ENCODE measurements around the gene CSNK1G2. TPM values are rescaled to one million over a fixed set of nuclear protein-coding genes. Genes with fewer than 3 reads are reported as not detected.
A peak's percentile ranks its signal among the peaks of the same experiment; 100 is the strongest.

Gene CSNK1G2
- total RNA-seq, 1 donor from 2014 or later, result 24.5 TPM

- intact Hi-C loops (cut with micrococcal nuclease), result no loop called here
Measured at GRCh38 chr19:1924320-1924961, 16.5 kb upstream of the CSNK1G2 start.

DNA sequence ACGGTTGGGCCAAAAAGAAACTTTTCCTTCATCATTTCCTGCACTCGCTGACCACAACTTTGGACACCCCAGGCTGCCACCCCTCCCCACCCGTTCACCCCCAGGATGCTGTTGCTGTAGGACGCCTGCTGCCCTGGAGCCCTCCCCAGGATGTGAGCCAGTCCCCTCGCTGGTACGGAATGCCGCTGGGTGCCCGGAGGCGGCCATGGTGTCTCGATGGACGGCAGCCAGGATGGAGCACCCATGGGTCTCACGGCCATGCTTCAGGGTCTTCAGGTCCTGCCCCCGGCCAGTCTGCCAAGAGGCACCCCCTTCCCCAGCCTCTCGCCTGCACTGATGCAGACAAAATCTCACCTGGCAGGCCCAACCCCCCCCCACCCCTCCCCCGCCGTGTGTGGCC lies 15.4 kb upstream of the CSNK1G2 start:
- no peaks in the 10 kb centered on the region for H3K9me3 ChIP-seq (replicated peaks)
- intact Hi-C loops (cut with micrococcal nuclease), result no loop called here
- TF ChIP-seq CTCF (IDR thresholded peaks at IDR 0.05; ENCODE audit: borderline replicate concordance), result no peak
- H3K36me3 ChIP-seq, result peaks cover 36% of the 10 kb centered on the region
- no peak overlapping the region for H3K27ac ChIP-seq (replicated peaks)
- no peak overlapping the region for H3K4me3 ChIP-seq
- H3K4me1 ChIP-seq, result peaks cover 14% of the 10 kb centered on the region
- H3K27me3 ChIP-seq (ENCODE audit: low read depth), result no peaks in the 10 kb centered on the region
- no peak for DNase-seq

More at GRCh38 chr19:1924320-1924961, 16.5 kb upstream of the CSNK1G2 start:
- Histone ChIP-seq H3K4me3 (no peak overlapping the region), H3K27me3 (ENCODE audit: low read depth) (no peaks in the 10 kb centered on the region), H3K36me3 (peaks cover 47% of the 10 kb centered on the region), H3K27ac (replicated peaks) (no peak overlapping the region), H3K4me1 (peaks cover 7% of the 10 kb centered on the region), H3K9me3 (replicated peaks) (no peaks in the 10 kb centered on the region)
- no peak for DNase-seq
- no peak for TF ChIP-seq CTCF (IDR thresholded peaks at IDR 0.05; ENCODE audit: borderline replicate concordance)

- H3K27me3 ChIP-seq (ENCODE audit: low read depth), result no peaks in the 10 kb centered on the region
- DNase-seq, result peak; percentile 81
- peaks cover 14% of the 10 kb centered on the region for H3K4me1 ChIP-seq
- H3K9me3 ChIP-seq (replicated peaks), result no peaks in the 10 kb centered on the region
- TF ChIP-seq CTCF (IDR thresholded peaks at IDR 0.05; ENCODE audit: borderline replicate concordance), result peak; percentile 91
- peak overlapping the region; percentile 62 for H3K4me3 ChIP-seq
- peaks cover 7% of the 10 kb centered on the region for H3K36me3 ChIP-seq
- intact Hi-C loops (cut with micrococcal nuclease), result no loop called here
- H3K27ac ChIP-seq (replicated peaks), result no peak overlapping the region
Measured at GRCh38 chr19:1929021-1929742, 11.8 kb upstream of the CSNK1G2 start.

DNA sequence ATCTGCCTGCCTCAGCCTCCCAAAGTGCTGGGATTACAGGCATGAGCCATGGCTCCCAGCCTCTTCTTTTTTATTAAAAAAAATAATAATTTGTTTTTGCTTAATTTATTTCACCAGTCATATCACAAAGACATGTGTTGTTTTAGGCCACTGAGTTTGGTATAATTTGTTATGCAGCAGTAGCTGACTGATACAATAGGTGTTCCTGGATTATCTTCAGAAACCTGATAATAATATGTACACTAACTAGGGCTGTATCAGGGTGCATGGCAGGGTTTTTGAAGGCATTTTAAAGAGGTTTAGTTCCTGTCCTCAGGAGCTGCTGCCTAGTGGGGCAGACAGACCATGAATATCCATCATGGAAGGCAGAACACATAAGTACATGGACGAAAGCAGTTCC lies 9.5 kb upstream of the CSNK1G2 start:
- intact Hi-C loops (cut with micrococcal nuclease), result no loop called here
- H3K4me3 ChIP-seq, result no peak overlapping the region
- DNase-seq, result no peak
- TF ChIP-seq CTCF (IDR thresholded peaks at IDR 0.05; ENCODE audit: borderline replicate concordance), result no peak
- H3K27ac ChIP-seq (replicated peaks), result no peak overlapping the region
- no peaks in the 10 kb centered on the region for H3K36me3 ChIP-seq
- H3K4me1 ChIP-seq, result peaks cover 22% of the 10 kb centered on the region
- H3K27me3 ChIP-seq (ENCODE audit: low read depth), result no peaks in the 10 kb centered on the region
- H3K9me3 ChIP-seq (replicated peaks), result no peaks in the 10 kb centered on the region

- Histone ChIP-seq H3K9me3 (replicated peaks) (no peaks in the 10 kb centered on the region), H3K36me3 (no peaks in the 10 kb centered on the region), H3K4me1 (peaks cover 22% of the 10 kb centered on the region), H3K4me3 (no peak overlapping the region), H3K27me3 (ENCODE audit: low read depth) (no peaks in the 10 kb centered on the region), H3K27ac (replicated peaks) (no peak overlapping the region)
- no peak for TF ChIP-seq CTCF (IDR thresholded peaks at IDR 0.05; ENCODE audit: borderline replicate concordance)
- no peak for DNase-seq
- intact Hi-C loops (cut with micrococcal nuclease), result no loop called here
Measured at GRCh38 chr19:1932395-1932794, 8.6 kb upstream of the CSNK1G2 start.
